Transverse colon (tissue), 4 donors: Measurements from ENCODE around the gene ACTA1. TPM values are rescaled to one million over a fixed set of nuclear protein-coding genes. Genes with fewer than 3 reads are reported as not detected.

ENCODE experiments used
- DNase-seq: peaks from one replicate; pipeline ENCODE4 v3.0.0-alpha.2; 2019
- H3K27ac ChIP-seq, 4 donors: fragments of 200-600 bp; sonication (generic); 2 replicates each; pipeline ENCODE4 v1.5.1; 2016 to 2018; ENCODE audit warnings: inconsistent platforms in 4 of 4
- H3K27me3 ChIP-seq: fragments of 200-600 bp; sonication (generic); 2 replicates; pipeline ENCODE4 v1.5.1; 2017; ENCODE audit warnings: inconsistent platforms
- H3K36me3 ChIP-seq, 4 donors: fragments of 200-600 bp; sonication (generic); 2 replicates each; pipeline ENCODE4 v1.5.1; 2017 to 2019; ENCODE audit warnings: inconsistent platforms in 4 of 4
- H3K4me1 ChIP-seq, 4 donors: fragments of 200-600 bp; sonication (generic); 2 replicates each; pipeline ENCODE4 v1.5.1; 2017 to 2020; ENCODE audit warnings: inconsistent platforms in 4 of 4
- H3K4me3 ChIP-seq, 4 donors: fragments of 200-600 bp; sonication (generic); 1 replicate in 1 of 4; 2 replicates in 3 of 4; pipeline versions ENCODE4 v1.5.1 to v1.6.1; 2017 to 2019; ENCODE audit warnings: inconsistent platforms in 4 of 4
- H3K9me3 ChIP-seq, 2 donors: fragments of 200-600 bp; sonication (generic); 2 replicates each; pipeline ENCODE4 v1.5.1; 2017 to 2019; ENCODE audit warnings: inconsistent platforms in 2 of 2
- CTCF ChIP-seq, 5 experiments: fragments of 200-600 bp in 3 of 5; fragments of 450-650 bp in 2 of 5; sonication (generic) in 3 of 5; IDR thresholded peaks; 1 replicate in 2 of 5; 2 replicates in 3 of 5; pipeline ENCODE4 v1.5.1; 2016 to 2017; ENCODE audit warnings: antibody characterized with exemption in 5 of 5, inconsistent platforms in 3 of 5, mild to moderate bottlenecking in 2 of 5, moderate library complexity in 1 of 5
- EP300 ChIP-seq: sonication (generic); formaldehyde crosslinking; IDR thresholded peaks from one replicate; pipeline ENCODE4 v1.6.1; 2017; ENCODE audit warnings: antibody characterized with exemption, low read depth
- POLR2A ChIP-seq: fragments of 450-650 bp; IDR thresholded peaks from one replicate; pipeline ENCODE4 v1.6.1; 2016; ENCODE audit warnings: antibody characterized with exemption, mild to moderate bottlenecking, moderate library complexity
- POLR2AphosphoS5 ChIP-seq, 3 donors: sonication (generic); formaldehyde crosslinking; IDR thresholded peaks; one replicate each; pipeline ENCODE4 v1.6.1; 2016; ENCODE audit warnings: antibody characterized with exemption in 3 of 3
- WGBS, 2 donors: methylation state at CpG; one replicate each; pipeline ENCODE4 v1.1.5; 2018; ENCODE audit warnings: low coverage in 1 of 2; 5-methylcytosine and 5-hydroxymethylcytosine counted together
- in situ Hi-C, 4 donors: fragments of 200-750 bp; cut with MboI; loops; one replicate each; pipeline versions ENCODE4 v1.15.0 to v1.15.1; 2017; ENCODE audit warnings: low sequenced_read_pairs in 3 of 4, low pct_ligation_motif_present in 1 of 4, low pct_unique_long_range_greater_than_20kb in 1 of 4
- intact Hi-C: fragments of 100-400 bp; cut with DNase I; formaldehyde crosslinking; loops from one replicate; pipeline ENCODE4 v1.15.1; 2023; ENCODE audit warnings: low total_unique reads
- total RNA-seq, 4 donors: library from RNA; depleted of rRNA; stranded (reverse); fragments of >200 nt; gene quantifications; one replicate each; pipeline ENCODE4 v1.1.0, GENCODE V29; 2016

ACTA1 gene
- total RNA-seq, 4 donors from 2014 or later: 0.95 to 17.5 TPM; not detected in 2

- 74% methylated on average over 8 of the region's 8 CpGs; no CpG with 5 or more reads in 1 of the 2 donors for WGBS, 2 donors
- H3K4me3 ChIP-seq: no peak overlapping the region
- no peak overlapping the region for H3K27ac ChIP-seq
- intact Hi-C loops: no loop called here
- H3K4me1 ChIP-seq: peaks cover 16 to 28% (median 25%) of the 10 kb centered on the region in 4 donors
- in situ Hi-C loops: no loop called here
- TF ChIP-seq POLR2A (no peak), CTCF (IDR thresholded peaks at IDR 0.05) (no peak), EP300 (no peak), POLR2AphosphoS5 (IDR thresholded peaks at IDR 0.05) (no peak)
- no peaks in the 10 kb centered on the region for H3K36me3 ChIP-seq
- DNase-seq: no peak
- H3K9me3 ChIP-seq: no peaks in the 10 kb centered on the region
- H3K27me3 ChIP-seq: peaks cover 67% of the 10 kb centered on the region
Measured at GRCh38 chr1:229408458-229409037, 25.3 kb downstream of the ACTA1 start.

GRCh38 chr1:229407206-229408026 lies 26.5 kb downstream of the ACTA1 start:
- Histone ChIP-seq H3K36me3 (no peaks in the 10 kb centered on the region), H3K27ac (no peak overlapping the region), H3K9me3 (no peaks in the 10 kb centered on the region), H3K27me3 (peaks cover 76% of the 10 kb centered on the region), H3K4me3 (peak overlapping the region in 2 of 4 donors; percentile 19 to 38), H3K4me1 (peaks cover 16 to 28% (median 25%) of the 10 kb centered on the region in 4 donors)
- no peak for DNase-seq
- intact Hi-C loops: no loop called here
- WGBS, 2 donors: 19% methylated on average over 62 of the region's 68 CpGs; no CpG with 5 or more reads in 1 of the 2 donors
- TF ChIP-seq POLR2A (no peak), EP300 (no peak), POLR2AphosphoS5 (IDR thresholded peaks at IDR 0.05) (no peak), CTCF (IDR thresholded peaks at IDR 0.05) (no peak)
- in situ Hi-C loops: no loop called here

- Histone ChIP-seq H3K9me3 (no peaks in the 10 kb centered on the region), H3K27ac (no peak overlapping the region), H3K36me3 (no peaks in the 10 kb centered on the region), H3K27me3 (peaks cover 82% of the 10 kb centered on the region), H3K4me1 (peaks cover 16 to 28% (median 25%) of the 10 kb centered on the region in 4 donors), H3K4me3 (peak overlapping the region in 2 of 4 donors; percentile 19 to 38)
- intact Hi-C loops: no loop called here
- in situ Hi-C loops: no loop called here
- WGBS, 2 donors: 50% methylated on average over 9 of the region's 10 CpGs; no CpG with 5 or more reads in 1 of the 2 donors
- peak; percentile 22 for DNase-seq
- TF ChIP-seq CTCF (IDR thresholded peaks at IDR 0.05) (no peak), POLR2AphosphoS5 (IDR thresholded peaks at IDR 0.05) (no peak), EP300 (no peak), POLR2A (no peak)
Measured at GRCh38 chr1:229406798-229407197, 27.1 kb downstream of the ACTA1 start.

GRCh38 chr1:229403573-229403972 lies 30.3 kb downstream of the ACTA1 start:
- DNase-seq: no peak
- no peaks in the 10 kb centered on the region for H3K36me3 ChIP-seq
- H3K4me3 ChIP-seq: no peak overlapping the region
- no peak overlapping the region for H3K27ac ChIP-seq
- TF ChIP-seq EP300 (no peak), POLR2A (no peak), POLR2AphosphoS5 (IDR thresholded peaks at IDR 0.05) (no peak), CTCF (IDR thresholded peaks at IDR 0.05) (no peak)
- intact Hi-C loops (no loop called here), in situ Hi-C loops (no loop called here)
- H3K4me1 ChIP-seq: peaks cover 6 to 12% (median 8%) of the 10 kb centered on the region in 4 donors
- no peaks in the 10 kb centered on the region for H3K9me3 ChIP-seq
- WGBS, 2 donors: 88 to 100% methylated on average over 2 to 8 of the region's 8 CpGs
- H3K27me3 ChIP-seq: peaks cover 67% of the 10 kb centered on the region
